HG03558 (cell line): ENCODE results near the gene RBMS1.

ENCODE experiments used
- ATAC-seq: cut with Tn5 transposase; IDR thresholded peaks from one replicate; pipeline ENCODE4 v1.9.1; 2021; ENCODE audit warnings: moderate number of reproducible peaks; ENCODE audit not compliant: unreplicated experiment; ENCODE audit errors: extremely low read depth

The RBMS1 gene

DNA sequence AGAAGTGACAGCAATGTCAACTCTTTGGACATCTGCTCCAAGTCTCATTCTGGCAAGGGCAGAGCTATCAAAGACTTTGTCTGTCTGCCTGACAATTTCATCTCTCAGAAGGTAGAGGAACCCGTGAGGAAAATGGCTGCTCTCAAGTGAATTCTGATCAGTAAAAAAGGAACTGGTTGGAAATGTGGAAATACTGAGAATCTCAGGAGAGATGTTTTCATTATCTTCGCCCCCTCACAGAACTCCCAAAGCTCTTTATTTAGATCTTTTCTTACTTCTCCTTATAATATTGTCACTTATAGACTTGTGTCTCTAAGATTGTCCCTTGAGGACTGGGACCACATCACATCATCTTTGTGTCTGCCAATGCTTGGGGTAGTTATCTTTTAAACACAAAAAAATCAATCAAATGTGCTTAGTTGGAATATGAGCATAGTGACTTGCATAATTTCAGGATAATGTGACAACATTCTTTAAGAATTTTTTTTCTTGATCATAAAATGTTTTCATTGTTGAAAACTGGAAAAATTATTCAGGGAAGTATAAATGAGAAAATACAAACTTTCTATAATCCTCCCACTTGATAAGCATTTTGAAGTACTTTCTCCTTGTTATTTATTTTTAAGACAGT, 225.3 kb downstream of the RBMS1 start:
- ATAC-seq = no peak

- no peak for ATAC-seq
These were observed 225.9 kb downstream of the RBMS1 start for GRCh38 chr2:160267692-160268091.

GRCh38 chr2:160267022-160267421, 226.6 kb downstream of the RBMS1 start:
- no peak for ATAC-seq

- no peak for ATAC-seq
These were observed 227.5 kb downstream of the RBMS1 start for GRCh38 chr2:160266037-160266551.

- no peak for ATAC-seq
These were observed 229.3 kb downstream of the RBMS1 start for GRCh38 chr2:160264308-160264707.

- ATAC-seq = no peak
These were observed 231.9 kb downstream of the RBMS1 start for GRCh38 chr2:160261732-160262131.

- no peak for ATAC-seq
These were observed 235.2 kb downstream of the RBMS1 start for GRCh38 chr2:160258492-160258805.

DNA sequence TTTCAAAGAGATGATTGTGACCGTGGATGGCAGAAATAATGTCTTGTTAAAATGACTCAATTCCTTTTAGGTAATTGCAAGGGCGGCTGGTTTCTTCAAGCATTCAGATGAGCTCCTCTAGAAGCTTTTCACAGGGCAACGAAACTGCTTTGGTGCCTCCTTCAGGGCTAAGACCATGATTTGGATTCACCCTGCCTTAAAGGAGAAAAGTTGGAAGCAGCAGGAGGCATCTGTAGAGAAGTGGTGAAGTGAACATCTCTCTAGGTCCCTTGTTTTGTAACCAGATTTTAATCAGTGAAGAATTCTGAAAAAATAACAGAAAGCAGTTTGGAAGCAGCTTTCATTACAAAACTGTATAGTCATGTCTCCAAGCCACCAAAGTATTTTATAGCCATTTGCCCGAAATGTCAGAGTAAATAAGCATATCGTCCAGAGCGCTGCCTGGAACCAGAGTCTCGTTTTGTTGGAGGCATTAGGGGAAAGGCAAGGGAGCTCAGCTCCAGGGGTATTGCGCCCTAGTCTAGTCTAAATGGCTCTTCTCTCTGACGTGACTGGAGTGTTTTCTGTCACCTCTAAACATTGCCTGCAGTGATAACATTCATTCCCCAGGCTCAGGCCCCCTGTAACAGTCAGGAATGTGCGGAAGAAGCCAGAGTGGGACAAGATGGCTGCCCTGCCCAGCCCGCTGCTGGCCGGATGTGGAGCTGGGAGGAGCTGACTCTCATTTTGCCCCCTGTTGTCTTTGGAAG, 235.7 kb downstream of the RBMS1 start:
- ATAC-seq = no peak

DNA sequence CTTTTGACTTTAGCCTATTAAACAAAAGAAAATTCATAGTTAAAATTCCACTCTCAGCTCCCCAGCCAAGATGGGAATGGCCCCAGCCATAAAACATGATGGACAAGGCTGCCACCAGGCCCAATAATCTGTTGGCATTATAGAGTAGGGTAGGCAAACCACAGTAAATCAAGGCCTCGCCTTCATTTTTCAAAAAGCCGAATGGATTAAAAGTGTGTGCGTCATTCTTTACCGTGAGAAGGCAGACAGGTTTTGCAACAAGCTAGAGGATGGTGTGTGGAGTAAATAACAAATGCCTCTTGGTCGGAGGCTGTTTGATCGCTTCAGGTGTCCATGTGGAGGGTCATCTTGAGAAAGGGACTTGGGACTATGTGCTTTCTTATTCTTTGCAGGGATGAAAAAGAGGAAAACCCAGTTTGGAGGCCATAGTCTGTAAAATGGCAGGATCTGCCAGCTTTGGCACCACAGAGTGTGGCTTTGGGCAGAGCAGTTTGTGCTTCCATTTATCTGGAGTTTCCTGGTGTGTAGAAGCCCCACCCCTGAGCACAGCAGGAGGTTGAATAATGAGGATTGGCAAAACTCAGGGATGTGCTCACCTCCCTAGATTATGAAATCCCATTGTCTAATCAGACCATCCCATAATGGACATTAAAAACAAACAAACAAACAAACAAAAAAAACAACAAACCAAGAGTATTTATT, 236.4 kb downstream of the RBMS1 start:
- ATAC-seq = no peak

DNA sequence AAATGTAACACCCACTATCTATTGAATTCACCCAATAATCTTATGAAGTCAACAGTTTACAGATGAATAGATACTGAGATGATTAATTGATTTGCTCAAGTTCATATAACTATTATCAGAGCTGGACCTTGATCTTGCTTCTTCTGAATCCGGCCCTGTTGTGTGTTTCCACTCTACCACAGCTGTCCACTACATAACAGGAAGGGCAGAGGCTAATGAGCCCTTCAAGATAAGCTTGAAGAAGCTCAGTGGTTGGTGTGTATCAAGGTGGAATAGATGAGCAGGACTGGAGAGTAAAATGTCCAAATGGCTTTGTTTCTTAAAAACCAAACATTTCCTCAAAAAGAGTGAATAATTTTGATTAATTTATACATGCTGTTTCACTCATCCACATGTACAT, 237.1 kb downstream of the RBMS1 start:
- no peak for ATAC-seq

- no peak for ATAC-seq
These were observed 238.2 kb downstream of the RBMS1 start for GRCh38 chr2:160255408-160255807.

DNA sequence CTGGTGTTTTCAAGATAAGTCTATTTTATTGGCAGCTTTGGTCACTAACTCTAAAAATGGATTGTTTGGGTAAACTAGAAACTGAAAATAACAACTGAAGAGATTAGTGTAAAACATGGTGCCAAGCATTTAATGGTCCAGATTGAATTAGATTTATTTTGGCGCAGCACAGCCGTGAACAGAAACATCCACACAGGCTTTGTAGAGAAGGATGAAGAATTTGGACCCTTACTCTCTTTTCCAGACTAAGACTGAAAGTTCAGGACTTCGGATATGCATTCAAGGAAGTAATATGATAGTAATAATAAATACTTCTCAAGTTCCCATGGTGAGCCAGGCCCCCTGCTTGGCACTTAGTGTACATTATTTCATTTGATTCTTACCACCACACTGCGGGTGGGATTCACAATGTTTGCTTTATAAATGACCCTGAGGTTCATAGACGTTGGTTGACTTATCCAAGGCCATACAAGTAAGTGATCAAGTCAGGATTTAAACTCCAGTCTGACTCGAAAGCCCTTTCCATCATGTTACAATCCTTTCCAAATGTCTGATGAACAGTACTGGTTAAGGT, 239.3 kb downstream of the RBMS1 start:
- no peak for ATAC-seq

DNA sequence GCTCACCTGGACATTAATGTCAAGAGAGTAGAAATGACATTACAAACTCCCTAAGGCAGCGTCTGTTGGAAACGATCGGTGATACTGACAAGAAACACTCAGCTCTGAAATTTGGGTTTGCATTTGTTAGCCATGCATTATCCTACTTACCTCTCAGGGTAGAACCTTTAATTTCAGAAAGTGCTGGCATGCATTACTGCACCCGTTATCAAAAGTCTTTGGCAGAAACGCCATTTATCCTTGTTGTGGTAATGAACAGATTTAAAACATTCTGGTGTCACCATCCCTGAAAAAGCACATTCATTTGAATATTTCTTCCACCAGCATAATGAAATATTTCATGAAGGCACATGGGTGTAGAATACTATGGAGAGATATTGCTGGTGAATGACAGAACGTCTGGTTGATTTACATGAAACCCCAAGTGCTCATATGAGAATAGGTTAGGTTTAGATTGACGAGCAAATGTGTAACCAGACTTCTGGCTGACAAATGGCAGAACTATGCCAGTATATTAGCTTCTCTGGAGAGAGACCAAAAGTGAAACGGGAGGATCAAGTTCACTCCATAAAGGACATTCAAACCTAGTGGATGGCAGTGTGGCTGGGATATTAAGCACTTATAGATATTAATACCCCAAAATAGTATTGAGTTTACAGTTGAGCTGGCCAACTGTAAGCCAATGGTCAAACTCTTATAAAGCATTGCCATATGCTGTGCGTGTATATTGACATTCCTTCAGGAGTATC, 240.0 kb downstream of the RBMS1 start:
- no peak for ATAC-seq

GRCh38 chr2:160252900-160253299, 240.7 kb downstream of the RBMS1 start:
- no peak for ATAC-seq

DNA sequence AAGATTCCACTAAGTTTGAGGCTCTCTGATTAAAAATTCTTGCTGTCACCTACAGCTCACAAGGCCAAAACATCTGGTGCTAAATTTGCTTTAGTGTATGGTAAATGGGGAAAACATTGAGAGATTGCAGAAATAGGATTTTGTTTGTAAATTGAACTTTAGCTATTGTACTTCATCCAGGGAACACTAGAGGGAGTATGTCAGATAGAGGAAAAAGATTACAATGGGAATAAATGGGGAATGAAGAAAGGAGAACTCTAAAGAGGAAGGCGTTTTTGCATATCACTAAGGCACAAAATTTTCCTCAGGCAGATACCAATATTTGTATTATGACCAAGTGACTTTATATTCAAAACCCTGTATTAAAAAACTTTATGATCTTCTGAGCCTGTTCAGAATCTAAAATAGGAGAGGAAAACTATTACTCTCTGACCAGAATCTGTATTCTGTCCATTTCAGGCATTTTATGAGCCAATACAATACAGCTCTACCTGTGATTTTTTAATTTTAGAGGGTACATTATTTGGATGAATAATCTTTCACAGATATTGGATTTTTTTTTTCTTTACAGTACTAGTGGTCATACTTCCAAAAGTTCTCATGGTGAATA, 241.2 kb downstream of the RBMS1 start:
- no peak for ATAC-seq

- ATAC-seq = no peak
These were observed 242.0 kb downstream of the RBMS1 start for GRCh38 chr2:160251569-160251968.

GRCh38 chr2:160249876-160250275, 243.7 kb downstream of the RBMS1 start:
- ATAC-seq = no peak

- no peak for ATAC-seq
These were observed 246.1 kb downstream of the RBMS1 start for GRCh38 chr2:160247296-160248035.

DNA sequence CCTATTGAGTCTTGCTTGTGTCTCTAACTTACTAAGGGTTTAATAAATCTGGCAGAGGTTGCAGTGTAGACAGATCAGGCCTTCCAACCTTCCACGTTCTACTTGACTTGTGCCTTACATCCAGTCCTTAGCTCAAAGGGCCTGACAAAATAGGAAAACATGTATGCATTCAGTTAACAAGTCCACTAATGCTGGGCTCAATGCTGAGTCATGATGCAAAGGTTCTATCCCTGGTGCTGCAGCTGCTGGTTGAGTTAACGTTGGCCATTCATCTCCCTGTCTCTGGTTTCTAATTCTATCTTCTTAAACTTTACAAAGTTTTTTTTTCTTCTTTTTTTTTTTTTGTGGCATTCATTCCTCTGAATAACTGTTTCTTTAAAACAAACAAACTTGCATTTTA, 247.3 kb downstream of the RBMS1 start:
- no peak for ATAC-seq
